Liver (tissue), 3 donors: Measurements from ENCODE around the gene PNPLA6.

Source experiments
- ATF3 ChIP-seq: IDR thresholded peaks from 2 replicates; pipeline ENCODE4 v1.6.1; 2016; ENCODE audit warnings: antibody characterized with exemption
- EGR1 ChIP-seq, 2 donors: IDR thresholded peaks; 2 replicates each; pipeline ENCODE4 v1.6.1; 2016 to 2018; ENCODE audit warnings: antibody characterized with exemption in 2 of 2, low read depth in 2 of 2
- FOXA1 ChIP-seq: IDR thresholded peaks from 2 replicates; pipeline ENCODE4 v1.6.1; 2016; ENCODE audit warnings: antibody characterized with exemption
- GABPA ChIP-seq, 2 donors: IDR thresholded peaks in 1 of 2; conservative IDR thresholded peaks in 1 of 2; 2 replicates each; pipeline ENCODE4 v1.6.1; 2016; ENCODE audit warnings: antibody characterized with exemption in 2 of 2, mild to moderate bottlenecking in 1 of 2, moderate library complexity in 1 of 2
- JUND ChIP-seq, 2 donors: IDR thresholded peaks; 2 replicates each; pipeline ENCODE4 v1.6.1; 2016; ENCODE audit warnings: antibody characterized with exemption in 2 of 2
- MAX ChIP-seq: IDR thresholded peaks from 2 replicates; pipeline ENCODE4 v1.6.1; 2016; ENCODE audit warnings: antibody characterized with exemption
- RAD21 ChIP-seq, 2 donors: IDR thresholded peaks; 2 replicates each; pipeline ENCODE4 v1.6.1; 2016; ENCODE audit warnings: antibody characterized with exemption in 2 of 2, mild to moderate bottlenecking in 2 of 2
- REST ChIP-seq: IDR thresholded peaks from 2 replicates; pipeline ENCODE4 v1.6.1; 2016; ENCODE audit warnings: antibody characterized with exemption, mild to moderate bottlenecking
- RXRA ChIP-seq, 2 donors: IDR thresholded peaks; 2 replicates each; pipeline ENCODE4 v1.6.1; 2017 to 2018; ENCODE audit warnings: antibody characterized with exemption in 2 of 2, mild to moderate bottlenecking in 1 of 2
- SP1 ChIP-seq: IDR thresholded peaks from 2 replicates; pipeline ENCODE4 v1.6.1; 2018; ENCODE audit warnings: antibody characterized with exemption, mild to moderate bottlenecking
- TAF1 ChIP-seq: conservative IDR thresholded peaks from 2 replicates; pipeline ENCODE4 v1.6.1; 2016; ENCODE audit warnings: antibody characterized with exemption, mild to moderate bottlenecking
- YY1 ChIP-seq: IDR thresholded peaks from 2 replicates; pipeline ENCODE4 v1.6.1; 2016; ENCODE audit warnings: antibody characterized with exemption, mild to moderate bottlenecking
- TF ChIP-seq, protein P1 (sequence below): fragments of 150-350 bp; IDR thresholded peaks from 2 replicates; pipeline ENCODE4 v1.5.1; 2017; ENCODE audit warnings: improper control_type of control experiment, low read depth, low read length; ENCODE audit not compliant: missing input control
- donor health status: healthy.
- donor health status: healthy.

DNA sequence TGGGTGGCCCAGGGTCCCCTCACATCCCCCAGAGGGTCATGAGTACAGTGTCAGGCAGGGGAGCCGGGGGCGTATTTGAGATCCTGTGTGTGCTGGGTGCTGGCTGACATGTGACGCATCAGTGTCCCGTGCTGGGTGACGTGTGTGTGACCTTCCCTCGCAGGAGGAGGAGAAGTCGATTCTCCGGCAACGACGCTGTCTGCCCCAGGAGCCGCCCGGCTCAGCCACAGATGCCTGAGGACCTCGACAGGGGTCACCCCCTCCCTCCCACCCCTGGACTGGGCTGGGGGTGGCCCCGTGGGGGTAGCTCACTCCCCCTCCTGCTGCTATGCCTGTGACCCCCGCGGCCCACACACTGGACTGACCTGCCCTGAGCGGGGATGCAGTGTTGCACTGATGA lies 25.8 kb downstream of the PNPLA6 start:
- TF ChIP-seq GABPA (IDR thresholded peaks at IDR 0.05 in 1 of 2, conservative IDR thresholded peaks at IDR 0.05 in 1 of 2), result no peak
- TF ChIP-seq, protein P1, sequence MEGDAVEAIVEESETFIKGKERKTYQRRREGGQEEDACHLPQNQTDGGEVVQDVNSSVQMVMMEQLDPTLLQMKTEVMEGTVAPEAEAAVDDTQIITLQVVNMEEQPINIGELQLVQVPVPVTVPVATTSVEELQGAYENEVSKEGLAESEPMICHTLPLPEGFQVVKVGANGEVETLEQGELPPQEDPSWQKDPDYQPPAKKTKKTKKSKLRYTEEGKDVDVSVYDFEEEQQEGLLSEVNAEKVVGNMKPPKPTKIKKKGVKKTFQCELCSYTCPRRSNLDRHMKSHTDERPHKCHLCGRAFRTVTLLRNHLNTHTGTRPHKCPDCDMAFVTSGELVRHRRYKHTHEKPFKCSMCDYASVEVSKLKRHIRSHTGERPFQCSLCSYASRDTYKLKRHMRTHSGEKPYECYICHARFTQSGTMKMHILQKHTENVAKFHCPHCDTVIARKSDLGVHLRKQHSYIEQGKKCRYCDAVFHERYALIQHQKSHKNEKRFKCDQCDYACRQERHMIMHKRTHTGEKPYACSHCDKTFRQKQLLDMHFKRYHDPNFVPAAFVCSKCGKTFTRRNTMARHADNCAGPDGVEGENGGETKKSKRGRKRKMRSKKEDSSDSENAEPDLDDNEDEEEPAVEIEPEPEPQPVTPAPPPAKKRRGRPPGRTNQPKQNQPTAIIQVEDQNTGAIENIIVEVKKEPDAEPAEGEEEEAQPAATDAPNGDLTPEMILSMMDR, result no peak
- no peak for TF ChIP-seq TAF1
- TF ChIP-seq MAX, result no peak
- TF ChIP-seq RXRA (IDR thresholded peaks at IDR 0.05), result no peak
- TF ChIP-seq ATF3, result no peak
- TF ChIP-seq REST, result no peak
- TF ChIP-seq FOXA1, result no peak
- no peak for TF ChIP-seq EGR1 (IDR thresholded peaks at IDR 0.05; ENCODE audit: low read depth in 2 of 2)
- no peak for TF ChIP-seq RAD21 (IDR thresholded peaks at IDR 0.05)
- no peak for TF ChIP-seq JUND (IDR thresholded peaks at IDR 0.05)
- TF ChIP-seq SP1, result no peak
- TF ChIP-seq YY1, result no peak
